Activated CD8-positive, alpha-beta memory T cell treated with anti-CD3 and anti-CD28 coated beads, Interleukin-2, amount 10 ng/mL, durations not matched to agents 7 days and 5 days (primary cell): ENCODE results near the gene LRP2. TPM values are rescaled to one million over a fixed set of nuclear protein-coding genes. Genes with fewer than 3 reads are reported as not detected.

Source experiments
- ATAC-seq: fragments of 150-1000 bp; cut with Tn5 transposase; one replicate; pipeline ENCODE4 v1.10.0; 2021; ENCODE audit warnings: moderate library complexity
- CTCF ChIA-PET: fragments of 350-600 bp; sonication (Branson Sonifier 250); formaldehyde crosslinking; loops from one replicate; lab custom pipeline; 2021; ENCODE audit warnings: antibody characterized with exemption; lab: Charles Lee
- DNase-seq: peaks from one replicate; pipeline ENCODE4 v3.0.0-alpha.2; 2020
- H3K27ac Mint-ChIP-seq: one replicate; pipeline ENCODE4 v1.8.0; 2021; ENCODE audit warnings: mild to moderate bottlenecking, mixed read lengths
- H3K27me3 Mint-ChIP-seq: one replicate; pipeline ENCODE4 v1.8.0; 2021; ENCODE audit warnings: mixed read lengths
- H3K36me3 Mint-ChIP-seq: one replicate; pipeline ENCODE4 v1.8.0; 2021; ENCODE audit warnings: mild to moderate bottlenecking, mixed read lengths
- H3K4me1 Mint-ChIP-seq: one replicate; pipeline ENCODE4 v1.8.0; 2021; ENCODE audit warnings: mixed read lengths
- H3K4me3 Mint-ChIP-seq: one replicate; pipeline ENCODE4 v1.8.0; 2021; ENCODE audit warnings: mild to moderate bottlenecking, moderate library complexity, mixed read lengths
- H3K9me3 Mint-ChIP-seq: one replicate; pipeline ENCODE4 v1.8.0; 2022; ENCODE audit warnings: low read depth, mixed read lengths
- total RNA-seq, 2 experiments: library from RNA; stranded (reverse); gene quantifications; one replicate each; pipeline ENCODE4 v1.2.3, GENCODE V29; 2021

LRP2 gene
- total RNA-seq, 2 experiments from 2014 or later: 0.44 to 0.68 TPM

DNA sequence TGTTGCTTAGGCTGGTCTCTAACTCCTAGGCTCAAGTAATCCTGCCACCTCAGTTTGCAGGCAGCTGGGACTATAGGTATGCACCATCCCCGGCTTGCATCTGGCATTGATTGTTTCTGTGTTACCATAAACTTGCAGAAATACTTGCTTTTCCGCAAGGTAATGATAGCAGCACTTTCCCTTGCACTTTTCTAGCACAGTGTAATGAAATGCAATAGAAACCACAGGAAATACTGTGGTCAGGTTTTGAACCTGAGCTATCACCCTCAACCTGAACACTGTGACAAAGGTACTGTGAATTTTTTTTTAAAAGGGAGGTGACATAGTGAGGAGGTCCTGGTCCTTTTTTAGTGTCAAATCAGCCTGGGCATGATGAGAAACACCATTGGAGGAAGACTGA, 254.7 kb downstream of the LRP2 start:
- H3K27ac Mint-ChIP-seq: peak overlapping the region; percentile 62
- H3K27me3 Mint-ChIP-seq: peaks cover 8% of the 10 kb centered on the region
- peak overlapping the region; percentile 20 for H3K4me3 Mint-ChIP-seq
- no peaks in the 10 kb centered on the region for H3K9me3 Mint-ChIP-seq
- DNase-seq (peak; percentile 63), ATAC-seq (peak; percentile 77)
- H3K36me3 Mint-ChIP-seq: peaks cover 8% of the 10 kb centered on the region
- H3K4me1 Mint-ChIP-seq: peaks cover 46% of the 10 kb centered on the region
- CTCF ChIA-PET: interaction anchor here (1.5 to 6.3 kb wide), 8 partner anchors 12 to 149 kb away, joined by 4 to 121 read pairs (median 15); no protein-coding TSS in a partner anchor

DNA sequence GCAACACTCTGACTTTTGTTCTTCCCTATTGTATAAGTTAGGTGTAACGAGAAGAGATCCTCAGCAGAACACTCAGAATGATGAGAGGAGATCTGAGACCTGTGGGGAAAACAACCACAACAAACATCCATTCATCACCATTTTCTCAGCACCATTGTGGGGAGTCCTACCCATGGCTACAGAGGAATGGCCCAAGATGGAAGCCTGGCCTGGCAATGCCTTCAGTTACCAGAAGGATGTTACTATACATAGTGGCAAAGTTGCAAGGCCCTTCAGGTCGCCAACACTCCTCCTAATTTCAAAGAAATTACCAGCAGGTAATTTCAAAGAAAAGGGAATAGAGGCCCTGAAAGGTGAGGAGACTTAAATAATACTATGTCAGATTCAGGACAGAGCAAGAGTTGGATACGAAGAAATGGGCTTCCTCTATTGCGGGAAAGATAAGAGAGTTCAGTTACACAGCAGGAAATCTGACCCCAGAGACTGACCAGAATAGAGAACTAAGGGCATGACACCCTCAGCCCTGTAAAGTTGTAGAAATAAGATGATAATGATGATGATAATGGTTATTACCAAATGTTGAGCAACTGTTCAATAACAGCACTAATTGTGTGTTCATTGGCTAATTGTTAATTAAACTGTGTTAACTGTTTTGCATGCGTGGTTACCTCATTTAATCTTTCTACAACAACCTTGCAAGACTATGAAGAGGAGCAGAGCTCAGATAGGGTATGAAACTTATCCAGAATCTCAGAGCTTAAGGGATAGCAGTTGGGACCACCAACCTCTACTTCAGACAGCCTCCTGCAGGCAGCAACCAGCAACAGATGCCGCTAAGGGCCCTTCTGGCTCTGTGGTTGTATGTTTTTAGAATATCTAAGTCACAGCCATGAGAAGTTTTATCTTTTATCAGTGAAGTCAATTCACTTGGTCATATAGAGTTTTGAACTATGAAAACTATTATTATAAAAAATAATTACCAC, 255.5 kb downstream of the LRP2 start:
- CTCF ChIA-PET: interaction anchor here (1.0 to 6.3 kb wide), 6 partner anchors 19 to 144 kb away, joined by 3 to 121 read pairs (median 15); no protein-coding TSS in a partner anchor
- H3K4me3 Mint-ChIP-seq: no peak overlapping the region
- no peak for DNase-seq
- H3K4me1 Mint-ChIP-seq: peaks cover 46% of the 10 kb centered on the region
- peaks cover 10% of the 10 kb centered on the region for H3K36me3 Mint-ChIP-seq
- H3K9me3 Mint-ChIP-seq: no peaks in the 10 kb centered on the region
- H3K27ac Mint-ChIP-seq: peak overlapping the region; percentile 29
- H3K27me3 Mint-ChIP-seq: peaks cover 8% of the 10 kb centered on the region
- no peak for ATAC-seq

DNA sequence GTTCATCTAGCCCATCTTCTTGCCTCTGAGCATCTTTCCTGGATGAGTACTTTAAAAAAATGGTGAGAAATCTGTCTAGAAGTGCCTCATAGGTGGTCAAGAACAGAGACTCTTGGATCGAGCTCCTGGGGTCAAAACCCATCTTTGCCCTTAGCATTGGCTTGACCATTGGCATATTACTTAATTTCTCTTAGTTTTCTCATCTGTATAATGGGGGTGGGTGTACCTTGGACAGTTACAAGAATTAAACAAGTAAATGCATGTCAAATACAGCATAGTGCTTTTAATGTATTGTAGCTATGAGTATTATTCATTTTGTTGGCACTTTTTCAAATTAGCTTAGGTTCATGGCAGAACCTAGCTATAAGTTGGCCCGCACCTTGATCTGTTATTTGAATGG, 256.2 kb downstream of the LRP2 start:
- DNase-seq (no peak), ATAC-seq (no peak)
- Mint-ChIP-seq H3K36me3 (peaks cover 10% of the 10 kb centered on the region), H3K27me3 (peaks cover 7% of the 10 kb centered on the region), H3K4me1 (peaks cover 46% of the 10 kb centered on the region), H3K4me3 (no peak overlapping the region), H3K9me3 (no peaks in the 10 kb centered on the region), H3K27ac (peak overlapping the region; percentile 9)
- CTCF ChIA-PET: interaction anchor here (0.9 to 1.3 kb wide), 3 partner anchors 26 to 141 kb away, joined by 3 to 4 read pairs (median 3); no protein-coding TSS in a partner anchor

DNA sequence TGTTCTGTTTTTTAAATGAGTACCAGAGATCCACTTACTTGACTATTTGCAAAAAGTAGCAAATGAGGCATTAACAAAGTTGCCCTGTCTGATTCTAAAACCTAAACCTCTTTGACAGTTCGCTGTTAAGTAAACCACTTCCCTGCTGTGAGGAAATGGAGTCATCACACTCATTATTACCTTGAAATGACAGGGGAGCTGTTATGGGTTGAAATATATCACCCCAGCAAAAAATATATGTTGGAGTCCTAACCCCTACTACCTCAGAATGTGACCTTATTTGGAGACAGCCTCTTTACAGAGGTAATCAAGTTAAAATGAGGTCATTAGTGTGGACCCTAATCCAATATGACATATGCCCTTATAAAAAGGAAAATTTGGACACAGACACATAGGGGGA, 256.9 kb downstream of the LRP2 start:
- DNase-seq (no peak), ATAC-seq (peak; percentile 66)
- Mint-ChIP-seq H3K9me3 (no peaks in the 10 kb centered on the region), H3K4me1 (peaks cover 46% of the 10 kb centered on the region), H3K36me3 (peaks cover 10% of the 10 kb centered on the region), H3K27ac (peak overlapping the region; percentile 75), H3K27me3 (peaks cover 4% of the 10 kb centered on the region), H3K4me3 (no peak overlapping the region)
- CTCF ChIA-PET: interaction anchor here (0.9 to 1.3 kb wide), 2 partner anchors 36 to 141 kb away, joined by 3 to 4 read pairs; no protein-coding TSS in a partner anchor

DNA sequence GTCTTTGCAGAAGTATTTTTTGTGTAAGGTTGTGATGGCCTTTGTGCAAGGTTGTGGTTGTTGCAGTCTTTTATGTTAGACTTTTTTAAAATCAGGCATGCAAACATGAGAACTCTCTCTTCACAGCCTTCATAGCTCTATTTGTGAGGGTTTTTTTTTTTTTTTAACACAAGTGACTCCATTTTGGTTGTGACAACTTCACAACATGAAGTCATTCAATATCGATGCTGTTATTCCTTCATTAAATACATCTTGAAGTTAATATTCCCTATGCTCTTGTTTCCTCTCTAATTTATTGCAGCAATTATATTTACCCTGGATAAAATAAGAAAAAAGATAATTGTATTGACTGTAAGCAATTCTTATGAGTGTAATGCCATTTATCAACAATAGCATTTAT, 257.5 kb downstream of the LRP2 start:
- Mint-ChIP-seq H3K9me3 (no peaks in the 10 kb centered on the region), H3K27me3 (peaks cover 4% of the 10 kb centered on the region), H3K36me3 (peaks cover 10% of the 10 kb centered on the region), H3K4me3 (no peak overlapping the region), H3K27ac (no peak overlapping the region), H3K4me1 (peaks cover 45% of the 10 kb centered on the region)
- ATAC-seq (no peak), DNase-seq (no peak)
- CTCF ChIA-PET: interaction anchor here (2.1 kb wide), 1 partner anchor 27 kb away, joined by 7 read pairs; no protein-coding TSS in a partner anchor

DNA sequence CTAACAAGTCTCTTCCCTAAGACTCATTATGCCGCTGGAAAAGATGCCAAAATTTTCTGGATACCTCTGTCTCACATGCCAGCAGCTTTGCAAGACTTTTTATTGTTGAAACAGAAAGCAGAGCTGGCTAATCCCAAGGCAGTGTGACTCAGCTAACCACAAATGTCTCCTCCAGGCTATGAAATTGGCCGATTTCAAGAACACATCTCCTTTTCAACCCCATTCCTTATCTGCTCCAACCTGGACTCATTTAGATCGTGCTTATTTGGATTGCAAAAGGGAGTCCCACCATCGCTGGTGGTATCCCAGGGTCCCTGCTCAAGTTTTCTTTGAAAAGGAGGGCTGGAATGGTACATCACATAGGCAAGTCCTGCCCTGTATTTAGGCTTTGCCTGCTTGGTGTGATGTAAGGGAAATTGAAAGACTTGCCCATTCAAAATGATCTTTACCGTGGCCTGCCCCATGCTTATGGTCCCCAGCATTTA, 266.7 kb downstream of the LRP2 start:
- H3K27me3 Mint-ChIP-seq: peaks cover 5% of the 10 kb centered on the region
- H3K9me3 Mint-ChIP-seq: no peaks in the 10 kb centered on the region
- peaks cover 3% of the 10 kb centered on the region for H3K36me3 Mint-ChIP-seq
- CTCF ChIA-PET: interaction anchor here (0.7 to 3.4 kb wide), 2 partner anchors 14 to 128 kb away, joined by 3 to 20 read pairs; no protein-coding TSS in a partner anchor
- peak; percentile 64 for ATAC-seq
- H3K27ac Mint-ChIP-seq: no peak overlapping the region
- no peak overlapping the region for H3K4me3 Mint-ChIP-seq
- H3K4me1 Mint-ChIP-seq: peaks cover 10% of the 10 kb centered on the region
- no peak for DNase-seq

DNA sequence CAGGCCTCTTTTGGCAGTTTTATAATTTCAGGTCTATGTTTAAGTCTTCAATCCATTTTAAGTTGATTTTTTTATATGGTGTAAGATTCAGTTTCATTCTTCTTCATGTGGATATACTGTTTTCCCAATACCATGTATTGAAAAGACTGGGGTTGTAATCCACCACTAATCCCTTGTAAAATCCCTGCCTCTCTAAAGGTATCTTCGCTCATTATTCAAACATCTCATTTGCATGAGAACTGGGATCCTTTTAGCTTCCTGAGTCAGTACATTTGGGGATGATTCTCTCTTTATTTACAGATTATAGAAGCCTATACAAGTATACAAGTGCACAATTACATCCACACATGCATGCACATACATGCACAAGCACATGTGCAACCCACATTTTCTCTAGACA, 267.7 kb downstream of the LRP2 start:
- ATAC-seq: no peak
- Mint-ChIP-seq H3K4me3 (no peak overlapping the region), H3K4me1 (peaks cover 10% of the 10 kb centered on the region), H3K27me3 (peaks cover 5% of the 10 kb centered on the region), H3K27ac (no peak overlapping the region), H3K36me3 (peaks cover 3% of the 10 kb centered on the region), H3K9me3 (no peaks in the 10 kb centered on the region)
- DNase-seq: no peak
- CTCF ChIA-PET: interaction anchor here (3.4 kb wide), 1 partner anchor 15 kb away, joined by 20 read pairs; no protein-coding TSS in a partner anchor

DNA sequence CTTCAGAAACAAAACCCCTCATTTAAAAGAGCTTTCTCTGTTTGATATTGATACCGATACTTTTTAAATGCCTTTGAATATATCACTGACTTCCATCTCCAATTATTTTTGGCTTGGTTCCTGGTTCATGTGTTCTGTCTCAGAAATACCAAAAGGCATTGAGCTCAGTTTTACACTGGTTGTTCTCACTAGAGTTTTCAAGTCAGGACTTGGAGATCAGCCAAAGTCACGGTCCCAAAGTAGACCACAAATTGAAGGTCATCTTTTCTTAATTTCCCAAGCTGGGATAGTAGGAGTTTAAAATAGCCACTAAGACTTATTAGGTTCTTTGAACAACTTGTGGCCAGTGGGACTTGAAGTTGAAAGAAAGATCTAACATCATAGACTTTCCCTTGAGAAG, 268.8 kb downstream of the LRP2 start:
- ATAC-seq: no peak
- Mint-ChIP-seq H3K27ac (no peak overlapping the region), H3K9me3 (no peaks in the 10 kb centered on the region), H3K4me3 (no peak overlapping the region), H3K4me1 (peaks cover 10% of the 10 kb centered on the region), H3K27me3 (peaks cover 5% of the 10 kb centered on the region), H3K36me3 (peaks cover 1% of the 10 kb centered on the region)
- CTCF ChIA-PET: interaction anchor here (0.6 kb wide), 1 partner anchor 38 kb away, joined by 3 read pairs; no protein-coding TSS in a partner anchor
- DNase-seq: no peak

DNA sequence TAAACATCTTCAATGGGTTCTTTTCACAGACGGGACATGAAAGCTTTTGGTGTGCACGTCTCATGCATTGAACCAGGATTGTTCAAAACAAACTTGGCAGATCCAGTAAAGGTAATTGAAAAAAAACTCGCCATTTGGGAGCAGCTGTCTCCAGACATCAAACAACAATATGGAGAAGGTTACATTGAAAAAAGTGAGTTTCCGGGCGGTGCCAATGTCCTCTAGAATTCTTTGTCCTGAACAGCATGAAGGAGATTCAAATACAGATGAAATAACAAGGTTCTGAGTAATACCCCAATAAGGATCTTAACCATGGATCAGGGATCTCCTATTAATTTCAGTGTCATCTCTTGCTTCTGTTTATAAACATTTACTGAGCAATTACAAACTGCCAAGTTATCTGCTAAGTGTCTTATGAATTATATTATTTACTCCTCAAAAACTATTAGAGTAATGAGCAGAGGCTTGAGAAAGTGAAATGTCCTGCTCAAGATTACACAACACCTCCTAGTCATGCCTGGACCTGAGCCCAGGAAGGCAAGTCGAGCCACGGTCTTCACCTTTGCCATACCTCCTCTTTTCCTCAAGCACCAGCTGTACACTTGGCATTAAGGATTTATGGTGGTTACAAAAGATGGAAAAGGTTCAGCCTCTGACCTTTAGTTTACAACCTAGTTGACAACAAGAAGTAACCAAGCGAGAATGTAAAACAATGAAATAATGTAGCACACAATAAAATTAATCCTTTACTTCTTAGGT, 270.4 kb downstream of the LRP2 start:
- CTCF ChIA-PET: no interaction called here
- H3K27ac Mint-ChIP-seq: no peak overlapping the region
- H3K4me1 Mint-ChIP-seq: peaks cover 10% of the 10 kb centered on the region
- ATAC-seq (no peak), DNase-seq (no peak)
- no peak overlapping the region for H3K4me3 Mint-ChIP-seq
- H3K36me3 Mint-ChIP-seq: no peaks in the 10 kb centered on the region
- no peaks in the 10 kb centered on the region for H3K9me3 Mint-ChIP-seq
- H3K27me3 Mint-ChIP-seq: peaks cover 5% of the 10 kb centered on the region

DNA sequence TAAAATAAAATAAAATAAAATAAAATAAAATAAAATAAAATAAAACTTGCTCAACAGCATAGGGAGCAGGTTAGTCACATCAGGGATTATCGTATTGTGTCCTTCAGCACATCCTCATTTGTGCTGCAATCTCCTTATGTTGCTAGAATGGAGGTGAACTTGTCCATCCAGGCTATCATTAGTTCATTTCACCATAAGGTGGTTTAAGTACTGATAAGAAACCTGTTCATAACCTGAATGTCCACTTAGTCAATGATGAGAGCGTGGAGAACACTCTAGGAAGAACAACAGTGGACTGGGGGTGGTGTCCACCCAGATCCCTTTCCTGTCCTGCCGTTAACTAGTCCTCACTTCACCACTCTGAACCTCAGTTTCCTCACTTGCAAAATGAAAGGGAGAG, 271.1 kb downstream of the LRP2 start:
- Mint-ChIP-seq H3K27me3 (peaks cover 6% of the 10 kb centered on the region), H3K36me3 (no peaks in the 10 kb centered on the region), H3K4me1 (peaks cover 10% of the 10 kb centered on the region), H3K4me3 (no peak overlapping the region), H3K9me3 (no peaks in the 10 kb centered on the region), H3K27ac (no peak overlapping the region)
- CTCF ChIA-PET: interaction anchor here (1.6 kb wide), 1 partner anchor 17 kb away, joined by 6 read pairs; no protein-coding TSS in a partner anchor
- no peak for ATAC-seq
- DNase-seq: no peak

DNA sequence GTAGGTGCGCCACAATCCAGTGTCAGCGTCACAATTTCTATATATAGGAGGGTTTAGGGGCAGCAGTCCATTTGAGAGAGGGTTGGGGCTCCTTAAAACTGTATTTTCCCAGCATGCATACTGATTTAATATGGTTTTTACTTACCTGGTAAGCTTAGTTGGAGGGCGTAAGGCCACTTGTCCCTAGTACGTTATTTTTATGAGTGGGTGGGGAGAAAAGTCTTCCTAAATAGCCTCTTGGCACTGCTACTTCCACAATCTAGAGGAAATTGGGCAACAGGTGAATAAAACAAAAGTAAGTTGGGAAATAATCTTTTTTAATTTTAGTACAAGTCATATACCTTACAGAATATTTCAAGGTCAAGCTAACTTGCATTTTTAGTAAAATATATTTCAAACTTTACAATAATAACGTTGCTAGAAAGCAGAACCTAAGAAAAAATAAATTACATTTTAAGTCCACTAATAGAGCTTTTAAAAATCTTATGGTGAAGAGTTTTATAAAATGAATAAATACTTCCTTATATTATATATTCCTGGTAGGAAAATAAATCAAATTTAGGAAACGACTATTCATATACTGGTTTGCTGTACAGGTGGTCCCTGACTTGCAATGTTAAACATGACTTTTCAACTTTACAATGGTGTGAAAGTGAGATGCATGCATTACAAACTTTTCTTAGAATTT, 272.1 kb downstream of the LRP2 start:
- DNase-seq (no peak), ATAC-seq (no peak)
- Mint-ChIP-seq H3K27ac (no peak overlapping the region), H3K27me3 (peaks cover 14% of the 10 kb centered on the region), H3K4me1 (peaks cover 1% of the 10 kb centered on the region), H3K4me3 (no peak overlapping the region), H3K36me3 (no peaks in the 10 kb centered on the region), H3K9me3 (no peaks in the 10 kb centered on the region)
- CTCF ChIA-PET: interaction anchor here (0.9 to 2.1 kb wide), 5 partner anchors 14 to 41 kb away, joined by 3 to 6 read pairs (median 4); no protein-coding TSS in a partner anchor

DNA sequence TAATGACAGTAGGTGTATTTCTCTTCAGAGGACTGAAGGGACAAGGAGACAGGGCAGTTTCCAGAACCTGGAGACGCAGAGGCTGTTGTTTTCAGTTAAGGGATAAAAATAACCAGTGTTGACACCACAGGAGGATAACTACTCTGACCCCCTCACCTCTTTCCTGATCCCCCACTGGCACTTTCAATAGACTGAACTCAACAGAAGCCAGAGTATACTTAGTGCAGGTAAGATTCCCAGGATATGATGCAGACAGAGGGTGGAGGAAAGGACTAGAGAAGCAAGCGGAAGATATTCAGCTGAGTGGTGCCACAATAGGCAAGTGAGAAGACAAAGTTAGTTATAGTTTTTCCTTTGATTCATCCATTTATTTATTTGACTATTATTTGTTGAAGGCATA, 273.2 kb downstream of the LRP2 start:
- H3K4me1 Mint-ChIP-seq: no peaks in the 10 kb centered on the region
- no peaks in the 10 kb centered on the region for H3K9me3 Mint-ChIP-seq
- CTCF ChIA-PET: interaction anchor here (1.0 to 2.1 kb wide), 3 partner anchors 20 to 42 kb away, joined by 3 to 6 read pairs (median 4); no protein-coding TSS in a partner anchor
- H3K27me3 Mint-ChIP-seq: peaks cover 14% of the 10 kb centered on the region
- H3K27ac Mint-ChIP-seq: no peak overlapping the region
- ATAC-seq: no peak
- no peak for DNase-seq
- H3K36me3 Mint-ChIP-seq: no peaks in the 10 kb centered on the region
- H3K4me3 Mint-ChIP-seq: no peak overlapping the region
